GM18858 (cell line): Measurements from ENCODE around the gene SYPL2.
"Not testable (repeated sequence)": the region's sequence is repeated elsewhere in the genome, so short reads cannot be mapped to it uniquely, and the experiment has no call there.

Experiments used
- ATAC-seq: cut with Tn5 transposase; IDR thresholded peaks from one replicate; pipeline ENCODE4 v1.9.1; 2021; ENCODE audit not compliant: unreplicated experiment

Gene SYPL2

DNA sequence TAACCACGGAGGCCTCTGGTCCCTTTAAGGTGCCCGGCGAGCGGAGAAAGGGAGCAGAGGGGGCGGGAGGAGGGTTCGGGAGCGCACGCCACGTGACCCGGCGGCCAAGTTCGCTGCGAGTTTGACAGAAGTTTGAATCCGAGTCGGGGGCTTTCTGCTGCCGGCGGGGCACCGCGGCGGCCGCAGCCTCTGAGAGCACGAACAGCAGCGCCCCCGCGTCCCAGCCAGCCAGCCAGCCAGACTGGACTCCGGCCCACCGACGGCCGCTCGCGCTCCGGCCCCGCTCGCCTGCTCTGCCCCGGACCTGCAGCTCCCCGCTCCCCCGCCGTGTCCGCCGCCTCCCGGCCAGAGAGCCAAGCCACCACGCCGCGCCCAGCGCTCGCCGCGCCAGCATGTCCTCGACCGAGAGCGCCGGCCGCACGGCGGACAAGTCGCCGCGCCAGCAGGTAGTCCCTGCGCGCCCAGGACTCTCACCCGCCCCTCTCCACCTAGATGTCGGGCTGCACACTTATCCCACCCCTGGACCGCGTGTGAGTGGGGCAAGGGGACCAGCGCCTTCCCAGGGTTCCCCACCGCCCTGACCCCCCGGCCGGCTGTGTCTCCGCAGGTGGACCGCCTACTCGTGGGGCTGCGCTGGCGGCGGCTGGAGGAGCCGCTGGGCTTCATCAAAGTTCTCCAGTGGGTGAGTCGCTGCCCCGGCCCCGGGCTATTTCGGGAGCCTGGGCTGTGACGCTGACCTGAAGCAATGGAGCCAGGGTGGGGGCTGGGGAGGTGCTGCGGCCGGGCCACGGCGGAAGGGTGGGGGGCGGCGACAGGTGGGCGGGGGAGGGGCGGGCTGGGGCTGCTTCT, at the start of gene SYPL2:
Gene SYPL2, plus strand, starts transcription at position 95 of the 849 bp plus-strand sequence. Its CDS starts 298 bp downstream, at position 393.
- ATAC-seq = no peak

- no peak for ATAC-seq
Measured at GRCh38 chr1:109423498-109423897, 42.8 kb upstream of the SYPL2 start.

GRCh38 chr1:109425391-109426280, 40.7 kb upstream of the SYPL2 start:
- peak; percentile 13 for ATAC-seq

- peak; percentile 95 for ATAC-seq
Measured at GRCh38 chr1:109426281-109427170, 39.8 kb upstream of the SYPL2 start, which contains the start of gene PSMA5. Gene PSMA5 (minus strand): TSS chr1:109426448. CDS start chr1:109426330, 118 bp downstream.

- no peak for ATAC-seq
Measured at GRCh38 chr1:109427171-109427467, 39.2 kb upstream of the SYPL2 start.

GRCh38 chr1:109432336-109432735, 34.0 kb upstream of the SYPL2 start:
- ATAC-seq = no peak

GRCh38 chr1:109433322-109433721, 33.0 kb upstream of the SYPL2 start:
- ATAC-seq = no peak

DNA sequence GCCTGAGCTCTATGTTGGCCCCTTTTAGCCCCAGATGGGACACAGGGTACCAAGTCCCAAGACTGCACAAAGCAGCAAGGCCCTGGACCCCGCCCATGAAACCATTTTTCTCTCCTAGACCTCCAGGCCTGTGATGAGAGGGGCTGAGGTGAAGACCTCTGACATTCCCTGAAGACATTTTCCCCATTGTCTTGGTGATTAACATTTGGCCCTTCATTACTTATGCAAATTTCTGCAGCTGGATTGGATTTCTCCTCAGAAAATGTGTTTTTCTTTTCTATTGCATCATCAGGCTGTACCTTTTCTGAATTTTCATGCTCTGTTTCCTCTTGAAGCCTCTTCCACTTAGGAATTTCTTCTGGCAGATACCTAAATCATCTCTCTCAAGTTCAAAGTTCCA, 31.9 kb upstream of the SYPL2 start:
- ATAC-seq = no peak

DNA sequence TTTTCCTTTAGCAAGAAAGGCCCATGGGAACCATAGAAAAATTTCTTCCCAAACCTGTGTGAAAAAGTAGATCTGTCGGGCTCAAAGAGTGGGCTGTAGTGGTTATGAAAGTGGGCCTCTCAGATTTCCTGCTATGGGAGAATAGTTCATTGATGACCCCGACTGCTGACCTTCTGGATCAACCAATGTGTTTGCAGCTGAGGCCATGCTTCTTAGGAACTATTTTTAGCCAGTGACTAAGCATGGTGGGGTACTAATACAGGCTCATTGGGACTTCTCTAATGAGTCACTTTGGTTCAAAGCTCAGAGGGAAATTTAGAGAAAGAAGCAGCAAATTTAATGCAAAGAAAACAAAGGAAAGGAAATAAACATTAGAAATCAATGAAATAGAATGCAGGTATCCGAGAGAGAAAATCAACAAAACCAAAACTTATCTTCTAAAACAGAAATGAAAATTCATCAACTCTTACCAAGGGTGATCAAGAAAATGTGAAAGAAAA, 27.5 kb upstream of the SYPL2 start:
- ATAC-seq = no peak

- no peak for ATAC-seq
Measured at GRCh38 chr1:109441069-109441468, 25.3 kb upstream of the SYPL2 start.

DNA sequence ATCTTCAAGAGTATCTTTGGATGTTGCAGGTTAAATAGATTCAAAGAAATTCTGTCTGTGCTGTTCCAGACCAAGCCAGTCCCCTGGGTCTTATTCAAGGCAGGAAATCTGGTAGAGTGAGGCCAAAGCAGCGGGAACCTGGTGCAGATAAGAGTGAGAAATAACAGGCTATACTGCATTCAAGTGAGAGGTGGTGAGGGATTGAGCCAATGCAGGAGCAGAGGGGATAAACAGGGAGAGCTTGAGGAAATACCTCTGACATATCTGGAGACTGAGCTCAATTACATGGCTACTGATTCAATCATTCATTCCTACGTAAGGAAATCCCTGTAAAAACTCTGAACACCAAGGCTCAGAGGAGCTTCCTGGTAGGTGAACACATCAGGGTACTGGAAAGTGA, 22.9 kb upstream of the SYPL2 start:
- no peak for ATAC-seq

GRCh38 chr1:109444346-109444745, 22.0 kb upstream of the SYPL2 start:
- ATAC-seq = no peak

GRCh38 chr1:109445949-109446695, 20.2 kb upstream of the SYPL2 start:
- not testable (repeated sequence) for ATAC-seq

DNA sequence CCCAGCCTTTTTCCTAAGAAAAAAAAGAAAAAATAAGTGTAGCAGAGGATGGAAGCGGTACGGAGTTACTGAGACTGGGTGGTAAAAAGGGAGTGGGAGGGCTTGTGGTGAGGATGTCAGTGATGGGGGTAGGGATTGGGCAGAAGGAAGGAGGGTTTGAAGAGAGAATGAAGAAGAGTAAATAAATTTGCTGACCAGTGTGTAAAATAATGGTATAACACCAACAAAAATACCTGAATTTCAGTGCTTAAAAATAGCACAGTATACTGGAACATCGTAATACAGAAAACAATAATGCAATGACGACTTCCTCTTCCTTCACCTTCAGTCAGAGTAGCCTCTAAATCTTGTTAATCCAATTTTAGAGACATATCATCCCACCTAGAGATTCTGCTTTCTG, 18.8 kb upstream of the SYPL2 start:
- no peak for ATAC-seq

DNA sequence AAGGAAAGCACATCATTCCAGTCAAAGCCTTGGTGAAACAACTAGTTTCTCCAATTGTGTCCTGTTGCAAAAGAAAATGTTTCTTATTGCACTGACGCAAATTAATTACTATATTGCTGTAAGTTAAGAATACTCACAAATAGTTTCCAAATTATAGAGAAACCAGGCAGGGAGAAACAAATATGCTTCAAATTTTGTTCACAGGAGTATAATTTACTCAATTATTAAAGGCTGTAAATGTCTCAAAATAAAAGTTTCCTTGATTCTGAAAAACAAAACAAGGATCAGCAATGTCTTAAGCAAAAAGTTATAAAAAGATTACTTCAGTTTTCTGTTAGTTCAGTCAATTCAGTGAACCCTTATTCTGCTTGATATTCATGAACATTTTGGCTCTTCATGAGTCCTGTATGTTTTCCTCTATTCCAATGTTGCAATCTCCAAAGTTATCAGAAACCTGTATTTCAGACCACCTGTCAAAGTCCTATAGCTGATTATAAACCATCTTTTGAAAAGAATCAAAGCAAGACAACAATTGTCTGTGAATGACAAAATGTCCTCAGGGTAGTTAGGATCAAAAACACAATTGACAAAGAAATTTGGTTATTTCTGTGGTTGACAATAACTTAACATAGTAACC, 11.7 kb upstream of the SYPL2 start:
- ATAC-seq = no peak

GRCh38 chr1:109457819-109458218, 8.5 kb upstream of the SYPL2 start:
- ATAC-seq = no peak

GRCh38 chr1:109466125-109466451, 258 bp upstream of the SYPL2 start:
- ATAC-seq = no peak

DNA sequence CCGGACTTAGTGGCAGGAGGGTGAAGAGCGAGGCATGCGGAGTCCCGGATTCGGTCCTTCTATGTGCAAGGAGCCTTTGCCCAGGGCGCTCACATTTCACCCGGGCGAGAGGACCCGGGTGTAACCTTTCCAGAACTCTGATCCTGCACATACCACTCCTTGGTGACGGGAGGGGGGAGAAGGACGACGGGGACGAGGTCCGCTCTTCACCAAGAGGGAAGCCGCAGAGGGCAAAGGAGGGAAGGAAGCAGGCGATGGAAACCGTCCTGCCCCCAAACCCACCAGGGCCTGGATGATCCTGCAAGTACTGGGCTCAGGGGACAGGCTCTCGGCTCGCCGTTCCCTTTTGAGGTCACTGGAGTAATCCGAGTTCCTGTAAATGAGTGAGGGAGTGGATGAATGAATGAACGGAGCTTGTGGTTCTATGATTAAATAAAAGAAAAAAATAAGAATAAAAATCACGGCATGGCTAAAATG, 993 bp downstream of the SYPL2 start:
- no peak for ATAC-seq

GRCh38 chr1:109468061-109468460, 1.7 kb downstream of the SYPL2 start:
- ATAC-seq = no peak

- ATAC-seq = no peak
Measured at GRCh38 chr1:109468903-109469302, 2.6 kb downstream of the SYPL2 start.
